HG03045 (cell line): ENCODE measurements around the gene SWSAP1.
"Not testable (repeated sequence)": the region's sequence is repeated elsewhere in the genome, so short reads cannot be mapped to it uniquely, and the experiment has no call there.

Source experiments
- ATAC-seq: cut with Tn5 transposase; IDR thresholded peaks from one replicate; pipeline ENCODE4 v1.9.1; 2021; ENCODE audit warnings: mild to moderate bottlenecking, moderate library complexity; ENCODE audit not compliant: unreplicated experiment

SWSAP1 gene

DNA sequence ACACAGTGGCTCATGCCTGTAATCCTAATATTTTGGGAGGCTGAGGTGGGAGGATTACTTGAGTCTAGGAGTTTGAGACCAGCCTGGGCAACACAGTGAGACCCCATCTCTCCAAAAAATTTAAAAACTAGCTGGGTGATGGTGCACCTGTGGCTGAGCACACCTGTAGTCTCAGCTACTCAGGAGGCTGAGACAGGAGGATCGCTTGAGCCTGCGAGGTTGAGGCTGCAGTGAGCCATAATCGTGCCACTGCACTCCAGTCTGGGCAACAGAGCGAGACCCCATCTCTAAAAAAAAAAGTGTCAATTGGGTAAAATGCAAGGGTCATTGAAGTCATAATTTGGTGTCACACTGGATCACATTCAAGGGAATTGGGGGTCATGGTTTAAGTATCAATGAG is 20.4 kb upstream of the SWSAP1 start:
- ATAC-seq: not testable (repeated sequence)

DNA sequence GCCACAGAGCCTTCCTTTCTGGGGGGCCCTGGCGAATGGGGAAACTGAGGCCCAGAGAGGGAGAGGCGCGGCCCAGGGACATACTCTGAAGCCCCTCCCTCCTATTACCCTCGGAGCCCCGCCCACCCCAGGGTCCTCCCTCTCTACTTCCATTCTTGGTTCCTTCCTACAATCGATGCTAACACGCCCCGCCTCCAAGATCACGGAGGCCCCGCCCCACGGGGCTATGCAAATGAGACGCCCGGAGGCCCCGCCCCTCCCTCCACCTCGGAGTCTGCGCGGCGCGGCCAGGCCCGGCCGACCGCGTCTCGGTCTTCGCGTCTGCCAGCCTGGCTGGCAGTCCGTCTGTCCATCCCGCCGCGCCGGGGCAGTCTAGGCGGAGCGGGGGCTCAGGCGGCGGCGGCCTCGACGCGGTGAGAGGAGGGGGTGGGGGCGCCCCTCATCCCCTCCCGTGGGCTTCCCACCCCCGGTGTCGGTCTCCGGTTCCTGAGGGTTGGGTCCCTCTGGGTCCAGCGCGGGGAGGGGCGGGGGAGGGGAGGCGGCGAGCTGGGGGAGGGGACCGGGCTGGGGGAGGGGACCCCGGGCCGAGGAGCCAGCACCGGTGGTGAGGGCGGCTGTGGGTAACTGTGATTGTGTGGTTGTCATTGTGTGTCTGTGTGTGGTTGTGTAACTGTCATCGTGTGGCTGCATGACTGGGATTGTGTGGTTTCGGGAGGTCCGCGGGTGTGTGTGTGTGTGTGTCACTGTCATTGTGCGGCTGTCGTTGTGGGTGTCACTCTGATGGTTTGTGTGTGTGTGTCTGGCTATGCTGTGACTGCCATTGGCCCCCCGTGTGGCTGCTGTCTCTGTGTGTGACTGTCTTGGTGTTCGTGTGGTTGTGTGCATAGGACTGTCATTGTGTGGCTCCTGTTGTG is 19.0 kb upstream of the SWSAP1 start, which contains the start of gene PLPPR2:
PLPPR2 (plus strand) TSS at position 273 of the 914 bp plus-strand sequence. CDS start 2,242 bp downstream, outside the sequence.
- ATAC-seq: no peak

DNA sequence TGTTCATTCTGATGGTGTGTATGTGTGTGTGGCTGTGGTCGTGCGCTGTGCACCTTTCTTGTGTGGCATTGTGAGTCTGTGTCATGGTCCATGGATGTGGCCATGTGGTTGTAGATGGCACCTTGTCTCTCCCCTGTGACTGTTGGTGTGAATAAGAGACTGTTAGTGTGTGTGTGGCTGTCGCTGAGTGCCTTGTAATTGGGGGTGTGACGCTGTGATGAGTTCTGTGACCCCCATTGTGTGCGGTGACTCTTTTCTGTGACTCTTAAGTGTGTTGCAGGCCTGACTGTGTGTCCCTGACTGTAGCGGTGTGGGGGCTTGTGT is 18.4 kb upstream of the SWSAP1 start:
- no peak for ATAC-seq

DNA sequence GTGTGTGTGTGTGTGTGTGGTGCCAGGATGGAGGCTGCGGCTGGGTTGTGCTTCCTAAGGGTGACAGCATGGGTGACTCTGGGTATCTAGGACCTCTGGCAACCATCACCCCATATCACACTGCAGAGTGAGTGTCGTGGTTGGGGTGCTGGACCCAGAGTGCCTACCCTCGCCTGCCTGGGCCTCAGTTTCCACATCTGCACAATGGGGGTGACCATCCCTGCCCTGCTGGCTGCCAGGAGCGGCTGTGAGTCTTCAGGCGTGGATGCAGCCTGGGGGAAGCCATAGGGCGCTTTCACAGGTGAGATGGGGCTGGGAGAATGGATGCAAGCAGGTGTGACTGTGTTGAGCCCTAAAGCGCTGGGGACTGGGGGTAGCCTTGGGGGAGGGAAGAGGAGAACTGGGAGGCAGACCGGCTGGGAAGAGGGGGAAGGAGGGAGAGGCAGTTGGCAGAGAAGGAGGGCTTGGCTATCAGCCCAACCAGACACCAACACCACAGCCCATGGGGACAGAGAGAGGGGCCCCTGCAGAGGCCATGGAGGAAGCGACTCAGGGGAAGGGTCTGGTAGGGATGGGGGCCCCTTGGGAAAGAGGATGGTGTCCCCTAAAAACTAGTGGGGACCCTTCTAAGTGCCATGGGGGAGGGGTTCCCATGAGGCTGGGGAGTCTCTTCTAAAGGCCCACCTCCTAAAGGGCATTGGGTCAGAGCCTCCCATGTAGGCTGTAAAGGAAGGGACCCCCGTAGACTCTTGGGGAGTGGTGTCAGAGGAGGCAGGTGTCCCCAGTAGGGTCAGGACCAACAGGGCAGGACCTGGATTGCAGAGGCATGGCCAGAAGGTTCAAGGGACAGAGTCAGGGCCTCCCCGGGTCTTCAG is 17.6 kb upstream of the SWSAP1 start:
- no peak for ATAC-seq

DNA sequence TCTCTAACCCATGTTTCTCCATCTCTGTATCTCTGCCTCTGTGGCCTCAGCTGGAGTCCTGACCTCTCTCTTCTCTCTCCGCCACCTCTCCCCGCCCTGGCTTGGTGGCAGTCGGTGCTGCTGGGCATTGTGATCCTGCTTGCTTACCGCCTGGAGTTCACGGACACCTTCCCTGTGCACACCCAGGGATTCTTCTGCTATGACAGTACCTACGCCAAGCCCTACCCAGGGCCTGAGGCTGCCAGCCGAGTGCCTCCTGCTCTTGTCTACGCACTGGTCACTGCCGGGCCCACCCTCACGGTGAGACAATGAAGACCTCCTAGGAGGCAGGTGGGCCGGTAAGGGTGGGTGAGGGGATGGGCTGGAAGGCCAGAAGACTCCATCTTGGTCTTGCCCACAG is 15.0 kb upstream of the SWSAP1 start:
- no peak for ATAC-seq

DNA sequence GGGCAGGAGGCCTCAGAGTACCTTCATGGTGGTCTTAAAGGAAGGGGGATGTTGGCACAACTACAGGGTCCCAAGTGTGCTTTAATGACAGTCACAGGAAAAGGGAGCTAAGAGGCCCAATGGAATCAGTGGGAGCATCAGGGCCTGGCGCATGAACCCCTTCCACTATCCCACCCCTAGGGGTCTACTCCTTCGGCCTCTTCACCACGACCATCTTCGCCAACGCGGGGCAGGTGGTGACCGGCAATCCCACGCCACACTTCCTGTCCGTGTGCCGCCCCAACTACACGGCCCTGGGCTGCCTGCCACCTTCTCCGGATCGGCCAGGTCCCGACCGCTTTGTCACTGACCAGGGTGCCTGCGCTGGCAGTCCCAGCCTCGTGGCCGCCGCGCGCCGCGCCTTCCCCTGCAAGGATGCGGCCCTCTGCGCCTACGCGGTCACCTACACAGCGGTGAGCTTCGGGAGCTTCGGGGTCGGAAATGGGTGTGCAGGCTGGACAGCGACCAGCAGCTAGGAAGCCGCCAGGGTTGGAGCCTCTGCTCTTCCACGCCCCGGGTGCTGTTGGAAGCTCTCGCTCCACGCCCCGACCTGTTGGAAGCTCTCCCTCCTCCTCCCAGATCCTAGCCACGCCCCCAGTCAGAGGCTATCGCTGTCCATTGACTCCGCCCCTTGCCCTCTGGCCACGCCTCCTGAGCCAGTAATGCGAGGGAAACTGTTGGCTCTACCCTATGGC is 13.3 kb upstream of the SWSAP1 start:
- ATAC-seq: no peak

DNA sequence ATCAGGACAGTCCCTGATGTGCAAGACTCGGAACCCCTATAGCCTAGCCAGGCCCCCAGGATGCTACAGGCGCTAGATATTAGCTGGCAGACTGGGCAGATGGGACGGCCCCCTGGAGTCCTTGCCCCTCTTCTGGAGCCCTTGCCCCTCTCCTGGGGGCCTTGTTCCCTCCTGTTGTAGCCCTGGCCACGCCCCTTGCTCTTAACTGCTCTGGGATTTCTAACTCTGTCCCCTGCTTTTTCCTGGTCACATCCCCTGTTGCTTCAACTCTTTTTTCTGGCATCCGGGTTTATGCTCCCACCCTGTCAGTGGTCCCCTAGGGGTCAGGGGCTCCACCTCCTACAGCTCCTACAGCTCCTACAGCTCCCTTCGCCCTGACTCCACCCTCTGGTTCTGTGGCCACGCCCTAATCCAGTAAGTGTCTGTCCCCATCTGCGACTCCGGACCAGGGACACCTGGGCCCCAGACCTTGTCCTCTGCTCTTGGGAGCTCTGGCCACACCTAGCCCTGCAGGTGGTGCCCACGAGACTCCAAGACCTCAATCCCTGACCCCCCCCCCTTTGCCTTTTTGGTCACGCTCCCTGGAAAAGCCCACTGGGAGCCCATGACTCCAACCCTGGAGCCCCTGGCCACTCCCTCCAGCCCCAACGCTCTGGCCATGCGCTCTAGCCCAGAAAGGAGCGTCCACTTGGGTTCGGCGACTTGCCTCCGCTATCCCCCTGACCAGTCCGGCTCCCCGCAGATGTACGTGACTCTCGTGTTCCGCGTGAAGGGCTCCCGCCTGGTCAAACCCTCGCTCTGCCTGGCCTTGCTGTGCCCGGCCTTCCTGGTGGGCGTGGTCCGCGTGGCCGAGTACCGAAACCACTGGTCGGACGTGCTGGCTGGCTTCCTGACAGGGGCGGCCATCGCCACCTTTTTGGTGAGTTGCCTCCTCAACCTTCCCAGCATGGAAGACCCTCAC is 12.4 kb upstream of the SWSAP1 start:
- no peak for ATAC-seq

DNA sequence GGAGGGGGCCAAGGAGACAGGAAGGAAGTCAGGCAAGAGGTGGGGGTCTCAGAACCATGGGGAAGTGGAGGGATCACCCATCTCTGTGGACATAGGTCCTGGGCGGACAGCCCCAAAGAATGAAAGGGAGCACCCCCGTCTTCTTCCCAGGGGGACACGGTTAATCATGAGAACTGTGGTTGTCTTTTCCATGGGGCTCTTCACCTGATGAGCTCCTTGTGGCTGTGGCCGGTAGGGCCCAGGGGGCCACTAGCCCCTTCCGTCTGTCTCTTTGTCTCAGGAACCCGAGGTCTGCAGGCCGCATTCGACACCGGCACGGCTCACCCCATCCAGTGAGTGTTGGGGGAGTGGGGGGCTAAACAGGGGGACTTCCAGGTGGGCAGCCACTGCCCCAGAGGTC is 10.6 kb upstream of the SWSAP1 start:
- ATAC-seq: no peak

DNA sequence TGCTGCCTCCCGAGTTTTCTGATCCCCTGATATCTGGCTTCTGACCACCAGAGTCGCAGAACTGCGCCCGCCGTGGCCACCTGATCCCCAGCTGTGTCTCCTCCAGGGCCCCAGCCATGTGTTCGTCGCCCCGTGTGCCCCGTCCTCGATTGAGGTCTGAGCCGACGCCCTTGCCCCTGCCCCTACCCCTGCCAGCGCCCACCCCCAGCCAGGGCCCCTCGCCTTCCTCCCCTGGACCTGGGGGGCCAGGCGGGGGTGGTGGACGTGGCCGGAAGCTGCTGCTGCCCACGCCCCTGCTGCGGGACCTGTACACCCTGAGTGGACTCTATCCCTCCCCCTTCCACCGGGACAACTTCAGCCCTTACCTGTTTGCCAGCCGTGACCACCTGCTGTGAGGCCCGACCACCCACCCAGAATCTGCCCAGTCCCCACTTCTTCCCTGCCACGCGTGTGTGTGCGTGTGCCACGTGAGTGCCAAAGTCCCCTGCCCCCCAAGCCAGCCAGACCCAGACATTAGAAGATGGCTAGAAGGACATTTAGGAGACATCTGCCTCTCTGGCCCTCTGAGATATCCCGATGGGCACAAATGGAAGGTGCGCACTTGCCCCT is 10.1 kb upstream of the SWSAP1 start:
- ATAC-seq: no peak

DNA sequence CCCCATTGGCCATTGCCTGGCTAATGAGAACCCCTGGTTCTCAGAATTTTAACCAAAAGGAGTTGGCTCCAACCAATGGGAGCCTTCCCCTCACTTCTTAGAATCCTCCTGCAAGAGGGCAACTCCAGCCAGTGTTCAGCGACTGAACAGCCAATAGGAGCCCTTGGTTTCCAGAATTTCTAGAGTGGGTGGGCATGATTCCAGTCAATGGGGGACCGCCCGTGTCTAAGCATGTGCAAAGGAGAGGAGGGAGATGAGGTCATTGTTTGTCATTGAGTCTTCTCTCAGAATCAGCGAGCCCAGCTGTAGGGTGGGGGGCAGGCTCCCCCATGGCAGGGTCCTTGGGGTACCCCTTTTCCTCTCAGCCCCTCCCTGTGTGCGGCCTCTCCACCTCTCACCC is 9.5 kb upstream of the SWSAP1 start:
- ATAC-seq: no peak

DNA sequence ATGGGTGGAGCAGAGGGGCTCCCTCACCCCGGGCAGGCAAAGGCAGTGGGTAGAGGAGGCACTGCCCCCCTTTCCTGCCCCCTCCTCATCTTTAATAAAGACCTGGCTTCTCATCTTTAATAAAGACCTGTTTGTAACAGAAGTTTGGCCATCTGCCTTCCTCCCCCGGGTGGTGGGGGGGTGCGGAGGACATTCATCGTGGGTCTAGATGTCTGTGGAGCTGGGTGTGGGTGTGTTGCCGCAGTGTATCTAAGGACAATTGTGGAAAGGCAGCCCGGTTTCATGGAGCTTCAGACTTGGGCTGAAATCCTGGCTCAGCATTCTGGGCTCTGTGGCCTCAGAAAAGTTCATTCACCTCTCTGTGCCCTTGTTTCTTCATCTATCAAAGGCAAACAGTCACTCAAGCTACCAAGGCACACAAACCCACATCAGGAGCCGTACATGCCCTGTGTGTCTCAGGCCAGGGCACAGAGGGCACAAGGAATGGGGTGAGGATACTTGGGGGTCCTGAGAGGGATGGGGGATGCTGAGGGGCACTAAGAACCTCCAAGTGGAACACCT is 8.8 kb upstream of the SWSAP1 start:
- no peak for ATAC-seq

DNA sequence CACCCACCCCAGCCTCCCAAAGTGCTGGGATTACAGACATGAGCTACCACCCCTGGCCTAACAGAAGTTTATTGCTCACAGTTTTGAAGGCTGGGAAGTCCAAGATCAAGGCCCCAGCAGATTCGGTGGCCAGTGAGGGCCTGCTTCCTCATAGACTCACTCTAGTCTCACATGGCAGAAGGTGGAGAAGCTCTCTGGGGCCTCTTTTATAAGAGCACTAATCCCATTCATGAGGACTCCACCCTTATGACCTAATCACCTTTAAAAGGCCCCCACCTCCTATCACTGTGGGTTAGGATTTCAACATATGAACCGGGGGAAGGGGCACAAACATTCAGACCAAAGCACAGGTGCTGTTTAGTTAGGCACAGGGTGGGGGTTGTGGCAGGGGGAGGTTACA is 6.9 kb upstream of the SWSAP1 start:
- no peak for ATAC-seq

DNA sequence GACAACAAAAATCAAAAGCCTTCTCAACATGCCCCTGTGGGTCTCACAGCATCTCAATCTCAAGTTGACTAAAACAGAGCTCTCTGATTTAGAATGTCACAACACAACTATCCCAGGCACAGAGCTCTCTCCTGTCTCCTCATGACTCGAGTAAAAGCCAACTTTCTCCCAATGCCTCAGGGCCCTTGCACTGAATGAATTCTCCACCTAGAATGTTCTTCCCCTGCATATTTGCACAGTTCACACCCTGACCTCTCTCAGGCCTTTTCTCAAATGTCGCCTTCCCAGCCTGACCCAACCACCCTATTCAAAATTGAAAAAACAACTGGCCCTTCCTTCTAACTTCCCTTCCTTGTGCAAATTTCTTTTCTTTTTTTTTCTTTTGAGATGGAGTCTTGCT is 3.7 kb upstream of the SWSAP1 start:
- no peak for ATAC-seq

DNA sequence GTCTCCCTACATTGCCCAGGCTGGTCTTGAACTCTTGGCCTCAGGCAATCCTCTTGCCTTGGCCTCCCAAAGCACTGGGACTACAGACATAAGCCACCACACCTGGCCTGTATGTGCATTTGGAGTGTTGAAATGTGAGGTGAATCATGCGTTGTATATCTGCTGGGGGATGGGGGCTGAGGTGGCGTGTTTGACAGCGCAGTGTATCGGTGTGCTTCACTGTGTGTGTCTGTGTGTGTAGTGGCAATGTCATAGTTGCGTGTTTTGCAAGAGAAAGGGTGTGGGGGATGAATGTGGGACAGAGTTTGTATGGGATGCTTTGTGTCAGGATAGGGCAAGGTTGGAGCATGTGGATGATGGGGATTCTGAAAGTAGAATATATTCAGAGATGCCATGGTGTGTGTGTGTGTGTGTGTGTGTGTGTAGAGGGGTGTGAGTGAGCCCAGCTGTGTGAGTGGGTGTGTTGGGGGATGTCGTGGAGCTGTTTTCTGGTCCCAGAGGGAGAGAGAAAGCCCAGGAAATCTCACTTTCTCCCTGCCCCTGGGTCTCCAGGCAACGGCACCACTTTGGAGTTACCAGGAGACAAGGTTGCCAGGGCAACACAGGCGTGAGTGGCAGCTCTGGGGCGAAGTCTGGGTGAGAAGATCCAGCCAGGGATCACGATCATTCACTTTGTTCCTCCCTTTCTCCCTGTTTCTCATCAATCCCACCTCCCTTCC is 1.1 kb upstream of the SWSAP1 start:
- no peak for ATAC-seq

DNA sequence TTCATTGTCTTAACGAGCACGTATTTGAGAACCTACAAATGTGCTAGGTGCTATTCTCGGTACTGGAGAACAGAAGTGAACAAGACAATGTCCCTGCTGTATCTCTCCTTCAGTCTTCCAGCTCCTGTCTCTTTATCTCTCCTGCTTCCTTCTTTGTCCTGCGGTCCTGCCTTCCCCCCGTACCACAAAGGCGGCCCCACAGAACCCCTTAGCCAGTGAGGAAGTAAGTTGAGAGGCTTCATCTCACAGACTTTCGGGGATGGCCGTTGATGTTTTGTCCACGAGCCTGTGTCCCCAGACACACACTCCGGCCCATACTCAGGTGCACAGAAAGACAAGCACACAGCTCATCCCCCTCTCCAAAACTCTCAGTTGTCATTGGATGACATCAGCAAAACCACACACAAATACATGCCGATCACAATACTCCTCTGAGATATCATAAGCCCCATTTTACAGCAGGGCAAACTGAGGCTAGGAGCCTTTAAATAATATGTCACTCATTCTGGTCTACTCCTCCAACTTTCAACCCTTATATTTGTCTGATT is 507 bp upstream of the SWSAP1 start:
- no peak for ATAC-seq

DNA sequence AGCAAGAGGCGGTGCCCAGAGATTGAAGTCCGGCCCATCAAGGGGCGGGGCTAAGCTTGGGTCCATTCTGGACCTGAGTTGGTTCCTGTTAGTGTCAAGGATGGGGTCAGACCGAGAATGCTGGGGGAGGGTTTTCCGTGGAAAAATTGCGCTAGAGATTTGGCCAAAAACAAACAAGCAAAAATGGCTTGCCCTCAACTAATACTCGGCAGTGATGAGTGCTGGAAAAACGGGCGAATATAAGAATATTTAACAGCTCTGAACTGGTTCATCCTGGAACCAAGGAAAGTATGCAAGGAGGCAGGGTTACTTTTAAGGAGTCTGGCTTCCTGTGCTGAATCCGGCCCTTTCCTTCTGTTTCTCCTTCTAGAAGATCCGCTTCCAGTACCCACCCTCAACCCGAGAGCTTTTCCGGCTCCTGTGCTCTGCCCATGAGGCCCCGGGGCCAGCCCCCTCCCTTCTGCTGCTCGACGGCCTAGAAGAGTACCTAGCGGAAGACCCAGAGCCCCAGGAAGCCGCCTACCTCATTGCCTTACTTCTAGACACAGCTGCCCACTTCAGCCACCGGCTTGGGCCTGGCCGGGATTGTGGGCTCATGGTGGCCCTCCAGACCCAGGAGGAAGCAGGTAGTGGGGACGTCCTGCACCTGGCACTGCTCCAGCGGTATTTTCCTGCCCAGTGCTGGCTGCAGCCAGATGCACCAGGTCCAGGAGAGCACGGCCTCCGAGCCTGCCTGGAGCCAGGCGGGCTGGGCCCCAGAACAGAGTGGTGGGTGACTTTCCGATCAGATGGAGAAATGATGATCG is 880 bp downstream of the SWSAP1 start:
- no peak for ATAC-seq

DNA sequence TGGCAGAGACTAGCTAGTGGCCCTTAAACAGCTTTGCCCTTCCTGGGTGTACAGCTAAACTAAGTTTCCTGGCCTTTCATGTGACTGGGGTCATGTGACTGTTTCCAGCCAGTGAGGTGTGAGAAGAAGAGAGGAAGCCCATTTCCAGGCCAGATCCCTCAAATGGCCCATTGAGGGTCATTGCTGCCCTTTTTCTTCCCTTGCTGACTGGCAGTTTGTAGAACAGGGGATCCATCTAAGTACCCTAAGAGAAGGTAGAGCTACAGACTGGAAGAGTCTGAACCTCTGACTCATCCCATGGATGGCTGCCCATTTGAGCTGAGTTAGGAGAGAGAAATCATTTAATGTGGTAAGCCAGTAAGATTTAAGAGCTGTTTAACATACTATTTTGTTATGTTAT is 2.8 kb downstream of the SWSAP1 start:
- ATAC-seq: no peak

DNA sequence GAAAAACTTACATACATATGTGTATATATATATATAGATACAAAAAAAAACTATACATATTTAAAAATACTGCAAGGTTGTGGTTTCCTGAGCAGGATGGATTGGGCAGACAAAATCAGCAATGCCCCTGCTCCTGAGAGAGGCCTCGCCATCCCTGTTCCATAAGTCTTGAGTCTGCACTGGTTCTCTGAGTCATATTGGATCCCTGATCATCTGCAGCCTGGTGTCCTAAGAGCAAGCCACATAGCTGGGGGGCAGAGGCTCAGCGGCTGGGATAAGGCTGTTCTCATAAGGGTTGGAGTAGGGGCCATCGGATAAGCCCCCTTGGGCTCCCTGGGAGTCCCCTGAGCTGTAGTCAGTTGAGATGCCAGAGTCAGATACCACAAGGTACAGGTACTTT is 3.3 kb downstream of the SWSAP1 start:
- ATAC-seq: no peak
